ENCODE measurements around the gene RNF114. TPM values are rescaled to one million over a fixed set of nuclear protein-coding genes. Genes with fewer than 3 reads are reported as not detected.

RNF114 gene
- total RNA-seq, 1 experiment from 2014 or later: 72.3 TPM

DNA sequence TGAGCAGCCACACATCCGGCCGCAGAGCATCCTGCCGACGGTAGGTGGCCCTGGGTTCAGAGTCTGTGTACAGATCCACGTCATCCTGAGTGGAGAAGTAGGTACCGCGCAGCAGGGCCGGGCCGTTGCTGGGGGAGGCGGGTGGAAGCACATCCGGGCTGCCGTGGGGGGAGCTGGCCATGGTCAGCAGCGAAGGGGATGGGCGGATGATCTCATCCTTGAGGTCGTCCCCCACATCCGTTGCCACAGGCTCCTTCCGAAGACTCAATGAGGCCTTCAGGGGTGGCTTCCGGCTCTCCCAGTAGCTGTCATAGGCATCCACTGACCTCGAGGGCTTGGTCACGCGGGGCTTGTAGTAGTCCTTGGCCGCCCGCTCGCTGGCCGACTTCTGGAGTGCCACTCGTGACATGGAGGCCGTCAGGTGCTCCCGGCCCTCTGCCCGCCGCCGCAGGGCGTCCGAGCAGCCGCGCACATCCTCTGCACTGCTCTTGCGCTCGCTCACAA, 30.0 kb upstream of the RNF114 start:
- TF ChIP-seq CTCF (IDR thresholded peaks at IDR 0.05; ENCODE audit: unreplicated experiment): no peak
- intact Hi-C loops (cut with micrococcal nuclease; ENCODE audit: unreplicated experiment): no loop called here
- no TSS peak for BruUV-seq (replicated peaks)
- Mint-ChIP-seq H3K27me3 (ENCODE audit: unreplicated experiment) (no peaks in the 10 kb centered on the region), H3K4me1 (ENCODE audit: low read depth, unreplicated experiment) (peaks cover 20% of the 10 kb centered on the region), H3K27ac (ENCODE audit: unreplicated experiment) (no peak overlapping the region), H3K36me3 (ENCODE audit: insufficient read depth, unreplicated experiment) (peaks cover 43% of the 10 kb centered on the region), H3K4me3 (ENCODE audit: low read depth, unreplicated experiment) (no peak overlapping the region), H3K9me3 (ENCODE audit: low read depth, unreplicated experiment) (no peaks in the 10 kb centered on the region)
- DNase-seq: no peak
- CTCF ChIA-PET: interaction anchor here (1.0 to 2.0 kb wide), 2 partner anchors 10 to 18 kb away, joined by 3 to 8 read pairs; no protein-coding TSS in a partner anchor

DNA sequence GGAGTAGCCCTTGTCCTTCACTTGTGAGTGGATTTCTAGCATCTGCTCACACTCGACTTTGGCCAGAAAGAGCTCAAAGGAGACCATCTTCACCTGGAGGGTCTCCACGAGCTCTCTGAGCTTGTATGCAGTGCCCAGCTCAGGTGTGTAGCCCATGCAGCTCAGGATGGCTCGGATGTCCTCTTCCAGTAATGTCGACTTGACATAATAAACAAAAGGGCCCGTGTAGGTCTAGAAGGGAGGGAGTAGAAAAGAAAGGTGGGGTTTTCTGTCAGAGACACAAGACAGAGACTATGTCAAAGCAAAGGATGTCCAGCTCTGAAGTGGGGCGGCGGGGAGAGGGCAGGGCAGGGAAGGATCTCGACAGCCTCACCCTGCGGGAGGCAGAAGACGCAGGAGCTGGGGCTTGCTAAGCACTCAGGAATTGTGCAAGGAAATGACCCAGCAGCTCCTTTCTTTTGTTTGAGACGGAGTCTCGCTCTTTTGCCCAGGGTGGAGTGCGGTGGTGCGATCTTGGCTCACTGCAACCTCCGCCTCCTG, 29.5 kb upstream of the RNF114 start:
- DNase-seq: no peak
- H3K4me1 Mint-ChIP-seq (ENCODE audit: low read depth, unreplicated experiment): peaks cover 23% of the 10 kb centered on the region
- H3K9me3 Mint-ChIP-seq (ENCODE audit: low read depth, unreplicated experiment): no peaks in the 10 kb centered on the region
- H3K36me3 Mint-ChIP-seq (ENCODE audit: insufficient read depth, unreplicated experiment): peaks cover 43% of the 10 kb centered on the region
- intact Hi-C loops (cut with micrococcal nuclease; ENCODE audit: unreplicated experiment): no loop called here
- no peak overlapping the region for H3K4me3 Mint-ChIP-seq (ENCODE audit: low read depth, unreplicated experiment)
- CTCF ChIA-PET: interaction anchor here (1.0 to 2.0 kb wide), 2 partner anchors 9 to 18 kb away, joined by 3 to 8 read pairs; no protein-coding TSS in a partner anchor
- no TSS peak for BruUV-seq (replicated peaks)
- no peaks in the 10 kb centered on the region for H3K27me3 Mint-ChIP-seq (ENCODE audit: unreplicated experiment)
- no peak overlapping the region for H3K27ac Mint-ChIP-seq (ENCODE audit: unreplicated experiment)
- TF ChIP-seq CTCF (IDR thresholded peaks at IDR 0.05; ENCODE audit: unreplicated experiment): no peak

- no peak overlapping the region for H3K4me3 Mint-ChIP-seq (ENCODE audit: low read depth, unreplicated experiment)
- no TSS peak for BruUV-seq (replicated peaks)
- no peaks in the 10 kb centered on the region for H3K9me3 Mint-ChIP-seq (ENCODE audit: low read depth, unreplicated experiment)
- no peak for DNase-seq
- H3K27me3 Mint-ChIP-seq (ENCODE audit: unreplicated experiment): no peaks in the 10 kb centered on the region
- intact Hi-C loops (cut with micrococcal nuclease; ENCODE audit: unreplicated experiment): no loop called here
- peaks cover 43% of the 10 kb centered on the region for H3K36me3 Mint-ChIP-seq (ENCODE audit: insufficient read depth, unreplicated experiment)
- no peak overlapping the region for H3K27ac Mint-ChIP-seq (ENCODE audit: unreplicated experiment)
- no peak for TF ChIP-seq CTCF (IDR thresholded peaks at IDR 0.05; ENCODE audit: unreplicated experiment)
- CTCF ChIA-PET: interaction anchor here (1.0 to 2.0 kb wide), 2 partner anchors 9 to 19 kb away, joined by 3 to 8 read pairs; no protein-coding TSS in a partner anchor
- peaks cover 23% of the 10 kb centered on the region for H3K4me1 Mint-ChIP-seq (ENCODE audit: low read depth, unreplicated experiment)
Measured at GRCh38 chr20:49907405-49908257, 28.6 kb upstream of the RNF114 start.

GRCh38 chr20:49908258-49908565, 28.0 kb upstream of the RNF114 start:
- no peak overlapping the region for H3K27ac Mint-ChIP-seq (ENCODE audit: unreplicated experiment)
- TF ChIP-seq CTCF (IDR thresholded peaks at IDR 0.05; ENCODE audit: unreplicated experiment): no peak
- H3K4me1 Mint-ChIP-seq (ENCODE audit: low read depth, unreplicated experiment): peaks cover 24% of the 10 kb centered on the region
- no peak for DNase-seq
- CTCF ChIA-PET: no interaction called here
- H3K9me3 Mint-ChIP-seq (ENCODE audit: low read depth, unreplicated experiment): no peaks in the 10 kb centered on the region
- H3K36me3 Mint-ChIP-seq (ENCODE audit: insufficient read depth, unreplicated experiment): peaks cover 40% of the 10 kb centered on the region
- no TSS peak for BruUV-seq (replicated peaks)
- intact Hi-C loops (cut with micrococcal nuclease; ENCODE audit: unreplicated experiment): no loop called here
- no peaks in the 10 kb centered on the region for H3K27me3 Mint-ChIP-seq (ENCODE audit: unreplicated experiment)
- no peak overlapping the region for H3K4me3 Mint-ChIP-seq (ENCODE audit: low read depth, unreplicated experiment)

All from Calu3 (cell line).